ENCODE data around the gene CCDC146.

GRCh38 chr7:77200542-77200941 lies 78.1 kb downstream of the CCDC146 start:
- TF ChIP-seq, protein P1, sequence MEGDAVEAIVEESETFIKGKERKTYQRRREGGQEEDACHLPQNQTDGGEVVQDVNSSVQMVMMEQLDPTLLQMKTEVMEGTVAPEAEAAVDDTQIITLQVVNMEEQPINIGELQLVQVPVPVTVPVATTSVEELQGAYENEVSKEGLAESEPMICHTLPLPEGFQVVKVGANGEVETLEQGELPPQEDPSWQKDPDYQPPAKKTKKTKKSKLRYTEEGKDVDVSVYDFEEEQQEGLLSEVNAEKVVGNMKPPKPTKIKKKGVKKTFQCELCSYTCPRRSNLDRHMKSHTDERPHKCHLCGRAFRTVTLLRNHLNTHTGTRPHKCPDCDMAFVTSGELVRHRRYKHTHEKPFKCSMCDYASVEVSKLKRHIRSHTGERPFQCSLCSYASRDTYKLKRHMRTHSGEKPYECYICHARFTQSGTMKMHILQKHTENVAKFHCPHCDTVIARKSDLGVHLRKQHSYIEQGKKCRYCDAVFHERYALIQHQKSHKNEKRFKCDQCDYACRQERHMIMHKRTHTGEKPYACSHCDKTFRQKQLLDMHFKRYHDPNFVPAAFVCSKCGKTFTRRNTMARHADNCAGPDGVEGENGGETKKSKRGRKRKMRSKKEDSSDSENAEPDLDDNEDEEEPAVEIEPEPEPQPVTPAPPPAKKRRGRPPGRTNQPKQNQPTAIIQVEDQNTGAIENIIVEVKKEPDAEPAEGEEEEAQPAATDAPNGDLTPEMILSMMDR (IDR thresholded peaks at IDR 0.05; ENCODE audit: low read depth, low read length): no peak
- TF ChIP-seq EZH2phosphoT487 (IDR thresholded peaks at IDR 0.05; ENCODE audit: low read depth): no peak

Data from OCI-LY3 (cell line).